HG02970 (cell line): ENCODE results near the gene SMOC2.

Experiments
- ATAC-seq: cut with Tn5 transposase; IDR thresholded peaks from one replicate; pipeline ENCODE4 v1.9.1; 2021; ENCODE audit warnings: mild to moderate bottlenecking, moderate library complexity, moderate number of reproducible peaks; ENCODE audit not compliant: unreplicated experiment, low FRiP score

SMOC2 gene

GRCh38 chr6:168415098-168415992 lies 25.6 kb upstream of the SMOC2 start:
- ATAC-seq, result no peak

GRCh38 chr6:168415993-168416530 lies 24.9 kb upstream of the SMOC2 start:
- ATAC-seq, result no peak

- no peak for ATAC-seq
These were observed 24.5 kb upstream of the SMOC2 start for GRCh38 chr6:168416531-168416930.

GRCh38 chr6:168417191-168417590 lies 23.8 kb upstream of the SMOC2 start:
- no peak for ATAC-seq

- no peak for ATAC-seq
These were observed 23.1 kb upstream of the SMOC2 start for GRCh38 chr6:168417679-168418557.

- no peak for ATAC-seq
These were observed 22.3 kb upstream of the SMOC2 start for GRCh38 chr6:168418711-168419121.

- ATAC-seq, result no peak
These were observed 21.4 kb upstream of the SMOC2 start for GRCh38 chr6:168419569-168419968.

GRCh38 chr6:168420084-168420483 lies 20.9 kb upstream of the SMOC2 start:
- ATAC-seq, result no peak

- ATAC-seq, result no peak
These were observed 20.3 kb upstream of the SMOC2 start for GRCh38 chr6:168420706-168421105.

GRCh38 chr6:168427184-168427583 lies 13.8 kb upstream of the SMOC2 start:
- no peak for ATAC-seq

- ATAC-seq, result no peak
These were observed 12.7 kb upstream of the SMOC2 start for GRCh38 chr6:168428052-168428826.

- no peak for ATAC-seq
These were observed 12.1 kb upstream of the SMOC2 start for GRCh38 chr6:168428863-168429262.

GRCh38 chr6:168432196-168432595 lies 8.8 kb upstream of the SMOC2 start:
- no peak for ATAC-seq

GRCh38 chr6:168433898-168434297 lies 7.1 kb upstream of the SMOC2 start:
- no peak for ATAC-seq

GRCh38 chr6:168434505-168434904 lies 6.5 kb upstream of the SMOC2 start:
- no peak for ATAC-seq

- ATAC-seq, result no peak
These were observed 3.2 kb upstream of the SMOC2 start for GRCh38 chr6:168437751-168438150.

GRCh38 chr6:168438783-168439520 lies 2.0 kb upstream of the SMOC2 start:
- no peak for ATAC-seq

- no peak for ATAC-seq
These were observed 1.1 kb upstream of the SMOC2 start for GRCh38 chr6:168439794-168440450.
